Islet precursor cell (in vitro differentiated cells): ENCODE measurements around the gene MIAT.
A peak's percentile ranks its signal among the peaks of the same experiment; 100 is the strongest.
"Not testable (repeated sequence)": the region's sequence is repeated elsewhere in the genome, so short reads cannot be mapped to it uniquely, and the experiment has no call there.

Experiments
- DNase-seq: peaks from one replicate; pipeline ENCODE4 v3.0.0-alpha.2; 2018

Gene MIAT

GRCh38 chr22:26701323-26701722, 43.9 kb downstream of the MIAT start:
- no peak for DNase-seq

GRCh38 chr22:26702906-26703830, 45.8 kb downstream of the MIAT start:
- no peak for DNase-seq

- not testable (repeated sequence) for DNase-seq
These were observed 48.0 kb downstream of the MIAT start for GRCh38 chr22:26705379-26705778.

- DNase-seq = no peak
These were observed 49.7 kb downstream of the MIAT start for GRCh38 chr22:26707090-26707489.

- DNase-seq = no peak
These were observed 50.2 kb downstream of the MIAT start for GRCh38 chr22:26707581-26707980.

- DNase-seq = no peak
These were observed 51.0 kb downstream of the MIAT start for GRCh38 chr22:26708256-26709009.

- no peak for DNase-seq
These were observed 52.4 kb downstream of the MIAT start for GRCh38 chr22:26709617-26710390.

GRCh38 chr22:26711205-26711963, 54.0 kb downstream of the MIAT start:
- no peak for DNase-seq

GRCh38 chr22:26712158-26712557, 54.8 kb downstream of the MIAT start:
- no peak for DNase-seq

GRCh38 chr22:26713823-26714449, 56.5 kb downstream of the MIAT start:
- peak; percentile 55 for DNase-seq

GRCh38 chr22:26714971-26715370, 57.6 kb downstream of the MIAT start:
- no peak for DNase-seq

- DNase-seq = no peak
These were observed 58.1 kb downstream of the MIAT start for GRCh38 chr22:26715392-26715936.

- no peak for DNase-seq
These were observed 61.1 kb downstream of the MIAT start for GRCh38 chr22:26718488-26718887.

GRCh38 chr22:26718905-26719304, 61.5 kb downstream of the MIAT start:
- no peak for DNase-seq

- DNase-seq = no peak
These were observed 64.8 kb downstream of the MIAT start for GRCh38 chr22:26722159-26722558.

- DNase-seq = no peak
These were observed 67.0 kb downstream of the MIAT start for GRCh38 chr22:26724414-26724813.

- no peak for DNase-seq
These were observed 67.8 kb downstream of the MIAT start for GRCh38 chr22:26725012-26725676.
